Ureter (tissue), 1 donor: ENCODE data around the gene EBLN1. TPM values are rescaled to one million over a fixed set of nuclear protein-coding genes. Genes with fewer than 3 reads are reported as not detected.
"Not testable (repeated sequence)": the region's sequence is repeated elsewhere in the genome, so short reads cannot be mapped to it uniquely, and the experiment has no call there.

Experiments
- DNase-seq: peaks from one replicate; pipeline ENCODE4 v3.0.0-alpha.2; 2020; ENCODE audit warnings: low spot score
- total RNA-seq: library from RNA; stranded (reverse); gene quantifications from one replicate; pipeline ENCODE4 v1.2.4, GENCODE V29; 2023
- donor health status: DM: yes; HTN: yes; CAD: no.

Gene EBLN1
- total RNA-seq, 1 donor from 2014 or later, result not detected

DNA sequence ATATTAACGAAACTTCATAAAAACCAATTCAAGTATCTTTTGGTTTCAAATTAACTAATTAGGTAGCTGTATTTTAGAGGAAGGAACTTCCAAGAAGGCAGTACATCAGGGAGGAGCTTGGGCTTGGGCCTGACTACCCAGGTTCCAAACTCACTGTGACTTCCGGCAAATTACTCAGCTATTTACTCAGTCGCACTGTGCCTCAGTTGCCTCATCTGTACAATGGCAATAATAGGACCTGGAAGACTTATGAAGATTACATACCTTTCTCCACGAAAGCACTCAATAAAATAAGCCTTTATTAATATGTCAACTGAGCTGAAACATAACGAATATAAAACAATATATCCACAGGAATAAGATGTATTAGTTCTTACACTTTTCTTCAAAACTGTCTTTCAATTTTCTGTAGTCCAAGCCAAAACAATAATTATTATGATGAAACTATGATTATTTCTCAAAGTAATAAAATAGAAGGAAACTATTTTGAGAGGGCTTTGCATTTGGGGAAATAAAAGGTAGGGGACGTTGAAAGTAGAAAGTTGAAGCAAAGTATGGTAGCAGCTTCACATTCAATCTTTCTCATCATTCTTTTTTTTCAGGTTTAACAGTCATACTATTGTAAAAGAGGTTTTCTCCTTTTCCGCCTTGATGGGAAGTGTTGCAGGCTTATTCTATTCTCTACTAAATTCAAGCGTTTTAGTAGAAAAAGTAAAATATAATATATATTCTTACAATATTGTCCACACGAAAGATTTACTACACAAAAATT is 10.5 kb upstream of the EBLN1 start:
- no peak for DNase-seq

- DNase-seq, result no peak
Observed at GRCh38 chr10:22226599-22226998, 8.8 kb upstream of the EBLN1 start.

GRCh38 chr10:22222236-22223190 is 4.7 kb upstream of the EBLN1 start:
- DNase-seq, result no peak

DNA sequence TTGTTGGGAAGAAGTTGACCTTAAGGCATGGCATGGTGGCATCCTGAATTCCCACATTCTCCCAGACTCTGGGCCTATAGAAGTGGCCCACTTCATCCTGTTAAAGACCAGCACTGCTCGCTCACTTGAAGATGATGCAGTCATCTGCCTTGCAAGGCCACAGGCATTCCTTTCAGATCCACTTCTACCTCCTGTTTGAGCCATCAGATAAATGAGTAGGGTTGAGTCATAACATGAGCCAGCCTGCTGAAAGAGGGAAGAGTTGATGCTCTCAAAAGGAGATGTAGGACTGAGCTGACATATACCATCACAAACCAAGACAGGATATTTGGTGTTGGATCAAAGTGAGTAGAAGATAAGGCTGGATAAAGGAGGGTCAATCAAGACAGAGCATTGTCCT is 1.5 kb upstream of the EBLN1 start:
- no peak for DNase-seq

DNA sequence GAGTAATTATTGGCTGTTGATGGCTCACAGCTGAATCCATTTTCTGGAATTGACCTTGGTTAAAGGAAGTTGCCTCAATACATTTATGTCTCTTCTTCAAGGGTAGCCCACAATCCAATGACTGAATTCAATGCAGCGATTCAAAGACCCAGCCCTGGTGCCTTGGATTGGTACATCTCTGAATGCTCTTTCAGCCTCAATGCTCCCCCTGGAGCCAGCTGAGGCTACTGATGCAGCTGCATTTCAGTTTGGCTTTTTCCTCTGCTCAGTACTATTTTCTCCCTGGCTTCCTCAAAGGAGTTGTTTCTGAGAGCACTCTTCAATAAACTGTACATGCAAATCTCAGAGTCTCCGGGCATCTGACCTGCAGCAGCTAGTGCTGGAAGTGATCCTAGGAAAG is 633 bp upstream of the EBLN1 start:
- no peak for DNase-seq

GRCh38 chr10:22217084-22217483 is 731 bp downstream of the EBLN1 start:
- DNase-seq, result not testable (repeated sequence)

- DNase-seq, result no peak
Observed at GRCh38 chr10:22210267-22210666, 7.5 kb downstream of the EBLN1 start.

- DNase-seq, result no peak
Observed at GRCh38 chr10:22193945-22194344, 23.9 kb downstream of the EBLN1 start.

GRCh38 chr10:22185586-22185985 is 32.2 kb downstream of the EBLN1 start:
- DNase-seq, result no peak

DNA sequence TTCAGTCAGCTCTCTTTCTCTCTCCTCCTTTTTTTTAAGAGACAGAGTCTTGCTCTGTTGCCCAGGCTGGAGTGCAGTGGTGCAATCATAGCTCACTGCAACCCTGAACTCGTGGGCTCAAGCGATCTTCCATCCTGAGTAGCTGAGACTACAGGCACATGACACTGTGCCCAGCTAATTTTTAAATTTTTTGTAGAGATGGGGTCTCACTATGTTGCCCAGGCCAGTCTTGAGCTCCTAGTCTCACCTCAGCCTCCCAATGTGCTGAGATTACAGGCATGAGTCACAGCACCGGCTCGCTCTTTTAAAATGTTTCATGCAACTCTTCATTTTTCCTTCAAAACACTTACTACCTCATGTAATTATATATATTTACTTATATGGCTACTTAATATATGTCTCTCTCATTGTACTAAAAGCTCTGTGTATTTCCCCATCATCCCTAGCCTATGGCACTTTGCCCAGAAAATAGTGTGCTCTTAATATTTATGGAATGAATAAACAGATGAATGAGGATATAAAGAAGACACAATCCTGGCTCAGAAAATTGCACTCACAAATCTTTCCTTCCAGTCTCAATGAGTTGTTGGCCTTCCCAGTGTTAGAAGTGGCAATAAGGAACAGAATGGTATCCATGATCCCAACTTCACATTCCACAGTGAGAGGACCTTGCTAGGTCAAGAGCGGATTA is 33.9 kb downstream of the EBLN1 start:
- no peak for DNase-seq

- DNase-seq, result no peak
Observed at GRCh38 chr10:22180724-22181123, 37.1 kb downstream of the EBLN1 start.

GRCh38 chr10:22174442-22174841 is 43.4 kb downstream of the EBLN1 start:
- no peak for DNase-seq

DNA sequence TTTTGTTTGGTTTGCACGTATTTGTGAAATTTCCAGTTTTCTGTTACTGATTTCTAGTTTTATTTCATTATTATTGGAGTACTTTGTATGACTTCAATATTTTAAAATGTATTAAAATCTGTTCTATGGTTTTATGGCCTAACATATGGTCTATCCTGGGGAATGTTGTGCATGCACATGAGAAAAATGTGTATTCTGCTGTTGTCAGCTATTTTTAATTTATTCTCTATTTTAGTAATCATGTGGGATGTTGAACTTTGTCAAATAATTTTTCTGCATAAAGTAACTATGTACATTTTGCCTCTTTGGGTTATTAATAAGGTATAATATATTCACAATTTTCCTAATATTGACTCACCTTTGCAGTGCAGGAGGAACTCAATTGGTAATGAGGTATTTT is 46.7 kb downstream of the EBLN1 start:
- DNase-seq, result no peak

DNA sequence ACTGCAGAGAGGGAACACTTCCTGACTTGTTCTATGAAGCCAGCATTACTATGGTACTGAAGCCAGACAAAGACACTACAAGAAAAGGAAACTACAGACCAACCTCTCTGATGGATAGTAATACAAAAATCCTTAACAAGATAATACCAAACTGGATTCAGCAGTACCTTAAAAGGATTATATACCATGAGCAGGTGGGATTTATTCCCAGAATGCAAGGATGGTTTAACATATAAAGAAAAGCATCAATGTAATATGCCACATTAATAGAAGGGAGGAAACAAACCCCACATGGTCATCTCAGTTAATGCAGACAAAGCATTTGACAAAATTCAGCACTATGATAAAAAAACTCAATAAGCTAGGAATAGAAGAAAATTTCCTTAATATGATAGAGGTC is 47.2 kb downstream of the EBLN1 start:
- no peak for DNase-seq

DNA sequence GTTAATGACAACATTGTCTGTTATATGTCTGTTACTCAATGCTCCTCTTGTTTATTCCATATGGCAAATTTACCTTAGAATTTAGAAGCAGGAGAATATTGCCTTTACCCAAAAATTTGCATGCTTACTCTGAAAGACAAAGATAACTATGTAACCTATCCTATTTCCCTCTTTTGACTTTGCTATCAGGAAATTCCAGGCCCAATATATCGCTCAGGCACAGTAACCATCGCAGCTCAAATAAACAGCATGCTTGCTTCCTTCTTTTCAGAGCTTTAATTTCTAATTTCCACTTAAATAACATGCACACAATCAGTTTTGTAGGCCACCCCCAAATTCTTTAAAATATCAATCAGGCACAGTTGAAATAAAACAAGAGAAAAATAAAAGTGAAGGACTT is 57.8 kb downstream of the EBLN1 start:
- no peak for DNase-seq

- DNase-seq, result no peak
Observed at GRCh38 chr10:22159180-22159579, 58.6 kb downstream of the EBLN1 start.

Other genes starting within 250 kb of the EBLN1 start
- gene DNAJC1, start 214.3 kb downstream of the EBLN1 start, total RNA-seq, result 31.9 TPM
- 63.9 TPM for gene COMMD3, start 98.4 kb upstream of the EBLN1 start, total RNA-seq
- 51.4 TPM for gene BMI1, start 103.1 kb upstream of the EBLN1 start, total RNA-seq
- gene SPAG6, start 127.5 kb upstream of the EBLN1 start, total RNA-seq, result 2.6 TPM